RWPE1 (cell line): ENCODE measurements around the gene MAML3.

Experiments
- CTCF ChIA-PET: fragments of 350-600 bp; sonication (Branson Sonifier 250); formaldehyde crosslinking; extraction: SDS; loops from one replicate; lab custom pipeline; 2021; lab: Yijun Ruan, JAX
- POLR2A ChIA-PET: fragments of 400-600 bp; formaldehyde crosslinking; extraction: SDS; loops from one replicate; lab custom pipeline; 2020; ENCODE audit warnings: antibody characterized with exemption; ENCODE audit not compliant: low non-redundant PET; lab: Yijun Ruan, JAX
- DNase-seq: peaks from one replicate; pipeline ENCODE4 v3.0.0; 2012; ENCODE audit warnings: low spot score
- H3K27ac ChIP-seq: fragments of 450-650 bp; 2 replicates; pipeline ENCODE4 v1.5.1; 2017
- CTCF ChIP-seq: fragments of 450-650 bp; conservative IDR thresholded peaks from 2 replicates; pipeline ENCODE4 v1.5.1; 2017; ENCODE audit warnings: low read depth, mild to moderate bottlenecking

Gene MAML3

GRCh38 chr4:140149846-140150635 lies 3.9 kb downstream of the MAML3 start:
- H3K27ac ChIP-seq: peak overlapping the region; percentile 91
- POLR2A ChIA-PET: interaction anchor here (0.6 kb wide), 3 partner anchors 103 to 853 kb away, joined by 3 to 4 read pairs (median 3); partner anchors contain the start of gene SCOC
- CTCF ChIA-PET: interaction anchor here (0.7 kb wide), 1 partner anchor 181 kb away, joined by 3 read pairs; no protein-coding TSS in a partner anchor
- DNase-seq: peak; percentile 58
- no peak for TF ChIP-seq CTCF

- POLR2A ChIA-PET: no interaction called here
- no peak for DNase-seq
- CTCF ChIA-PET: no interaction called here
- H3K27ac ChIP-seq: no peak overlapping the region
- TF ChIP-seq CTCF: no peak
Observed at GRCh38 chr4:140144050-140144449, 9.9 kb downstream of the MAML3 start.

- no peak overlapping the region for H3K27ac ChIP-seq
- CTCF ChIA-PET: no interaction called here
- POLR2A ChIA-PET: no interaction called here
- DNase-seq: no peak
- no peak for TF ChIP-seq CTCF
Observed at GRCh38 chr4:140141210-140141835, 12.7 kb downstream of the MAML3 start.

- DNase-seq: no peak
- CTCF ChIA-PET: interaction anchor here (0.5 to 0.6 kb wide), 2 partner anchors 19 to 85 kb away, joined by 3 read pairs; no protein-coding TSS in a partner anchor
- POLR2A ChIA-PET: no interaction called here
- TF ChIP-seq CTCF: no peak
- no peak overlapping the region for H3K27ac ChIP-seq
Observed at GRCh38 chr4:140140566-140140965, 13.4 kb downstream of the MAML3 start.

GRCh38 chr4:140138428-140138827 lies 15.6 kb downstream of the MAML3 start:
- POLR2A ChIA-PET: no interaction called here
- H3K27ac ChIP-seq: no peak overlapping the region
- CTCF ChIA-PET: no interaction called here
- no peak for DNase-seq
- no peak for TF ChIP-seq CTCF

GRCh38 chr4:140137671-140138070 lies 16.3 kb downstream of the MAML3 start:
- ChIA-PET CTCF (interaction anchor here (0.8 kb wide), 1 partner anchor 1056 kb away, joined by 5 read pairs; no protein-coding TSS in a partner anchor), POLR2A (no interaction called here)
- no peak for TF ChIP-seq CTCF
- no peak overlapping the region for H3K27ac ChIP-seq
- DNase-seq: no peak
